B cell (primary cell): Measurements from ENCODE around the gene CLDN7.

ENCODE experiments used
- EZH2 ChIP-seq: IDR thresholded peaks from 2 replicates; pipeline ENCODE4 v1.6.1; 2012; ENCODE audit warnings: borderline replicate concordance, low read depth, mild to moderate bottlenecking, moderate library complexity, low read length; ENCODE audit not compliant: insufficient read depth, poor library complexity, severe bottlenecking
- TF ChIP-seq, protein P1 (sequence below): fragments of 200-600 bp; IDR thresholded peaks from one replicate; pipeline ENCODE4 v1.8.0; 2022; ENCODE audit warnings: antibody characterized with exemption, mild to moderate bottlenecking

DNA sequence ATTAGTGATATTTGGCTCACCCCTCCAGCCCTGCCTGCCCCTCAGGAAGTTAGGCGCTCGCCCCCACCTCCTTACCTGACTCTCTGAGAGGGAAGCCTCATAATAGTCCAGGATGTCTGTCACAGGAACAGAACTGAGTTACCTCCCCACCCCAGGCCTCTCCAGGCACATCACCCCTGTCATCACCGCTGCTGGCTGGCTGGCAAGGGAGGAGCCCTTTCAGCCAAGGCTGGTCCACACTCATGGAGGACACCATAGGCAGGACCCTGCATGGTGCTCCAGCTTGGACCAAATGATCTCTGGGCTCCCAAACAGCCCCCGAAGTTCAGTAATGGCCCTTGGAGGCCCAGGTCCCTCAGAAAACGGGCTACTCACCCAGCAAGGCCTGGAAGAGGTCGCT lies 44.1 kb downstream of the CLDN7 start:
- TF ChIP-seq, protein P1, sequence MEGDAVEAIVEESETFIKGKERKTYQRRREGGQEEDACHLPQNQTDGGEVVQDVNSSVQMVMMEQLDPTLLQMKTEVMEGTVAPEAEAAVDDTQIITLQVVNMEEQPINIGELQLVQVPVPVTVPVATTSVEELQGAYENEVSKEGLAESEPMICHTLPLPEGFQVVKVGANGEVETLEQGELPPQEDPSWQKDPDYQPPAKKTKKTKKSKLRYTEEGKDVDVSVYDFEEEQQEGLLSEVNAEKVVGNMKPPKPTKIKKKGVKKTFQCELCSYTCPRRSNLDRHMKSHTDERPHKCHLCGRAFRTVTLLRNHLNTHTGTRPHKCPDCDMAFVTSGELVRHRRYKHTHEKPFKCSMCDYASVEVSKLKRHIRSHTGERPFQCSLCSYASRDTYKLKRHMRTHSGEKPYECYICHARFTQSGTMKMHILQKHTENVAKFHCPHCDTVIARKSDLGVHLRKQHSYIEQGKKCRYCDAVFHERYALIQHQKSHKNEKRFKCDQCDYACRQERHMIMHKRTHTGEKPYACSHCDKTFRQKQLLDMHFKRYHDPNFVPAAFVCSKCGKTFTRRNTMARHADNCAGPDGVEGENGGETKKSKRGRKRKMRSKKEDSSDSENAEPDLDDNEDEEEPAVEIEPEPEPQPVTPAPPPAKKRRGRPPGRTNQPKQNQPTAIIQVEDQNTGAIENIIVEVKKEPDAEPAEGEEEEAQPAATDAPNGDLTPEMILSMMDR, result no peak
- TF ChIP-seq EZH2, result no peak
